MM.1S (cell line): ENCODE results near the gene BTBD1.

ENCODE experiments used
- DNase-seq: peaks from one replicate; pipeline ENCODE4 v3.0.0-alpha.2; 2015
- H2AFZ ChIP-seq: fragments of 300-600 bp; sonication (generic); 2 replicates; pipeline ENCODE4 v1.6.0; 2016; ENCODE audit warnings: antibody characterized with exemption, low read length
- H3F3A ChIP-seq: fragments of 300-600 bp; sonication (generic); 2 replicates; pipeline ENCODE4 v1.6.1; 2016; ENCODE audit warnings: mild to moderate bottlenecking, antibody characterized with exemption, low read length, moderate library complexity, mixed read lengths; ENCODE audit not compliant: insufficient read depth
- H3K27ac ChIP-seq: fragments of 300-600 bp; sonication (generic); 2 replicates; pipeline ENCODE4 v1.5.1; 2016; ENCODE audit warnings: mild to moderate bottlenecking, low read length
- H3K27me3 ChIP-seq: fragments of 300-600 bp; sonication (generic); replicated peaks from 2 replicates; pipeline ENCODE4 v1.6.0; 2016; ENCODE audit warnings: low read length; ENCODE audit not compliant: insufficient read depth
- H3K36me3 ChIP-seq: fragments of 300-600 bp; sonication (generic); replicated peaks from 2 replicates; pipeline ENCODE4 v1.6.1; 2016; ENCODE audit warnings: mild to moderate bottlenecking, low read length, mixed read lengths; ENCODE audit not compliant: insufficient read depth
- H3K4me1 ChIP-seq: fragments of 300-600 bp; sonication (generic); 2 replicates; pipeline ENCODE4 v1.6.1; 2016; ENCODE audit warnings: low read length, mixed read lengths
- H3K4me2 ChIP-seq: fragments of 300-600 bp; sonication (generic); 2 replicates; pipeline ENCODE4 v1.6.0; 2016; ENCODE audit warnings: low read depth, low read length
- H3K4me3 ChIP-seq: fragments of 300-600 bp; sonication (generic); 2 replicates; pipeline ENCODE4 v1.5.1; 2016; ENCODE audit warnings: low read length, mixed read lengths
- H3K79me2 ChIP-seq: fragments of 300-600 bp; sonication (generic); 2 replicates; pipeline ENCODE4 v1.6.1; 2016; ENCODE audit warnings: mixed run types, low read length, mixed read lengths
- H3K9ac ChIP-seq: fragments of 300-600 bp; sonication (generic); 2 replicates; pipeline ENCODE4 v1.6.1; 2016; ENCODE audit warnings: low read length, mixed read lengths
- H3K9me2 ChIP-seq: fragments of 300-600 bp; sonication (generic); replicated peaks from 2 replicates; pipeline ENCODE4 v1.6.1; 2016; ENCODE audit warnings: mild to moderate bottlenecking, low read length, mixed read lengths; ENCODE audit not compliant: insufficient read depth
- H3K9me3 ChIP-seq: fragments of 300-600 bp; sonication (generic); replicated peaks from 2 replicates; pipeline ENCODE4 v1.6.1; 2016; ENCODE audit warnings: mild to moderate bottlenecking, low read length, mixed read lengths; ENCODE audit not compliant: insufficient read depth
- H4K20me1 ChIP-seq: fragments of 300-600 bp; sonication (generic); 2 replicates; pipeline ENCODE4 v1.6.1; 2016; ENCODE audit warnings: mild to moderate bottlenecking, low read length, moderate library complexity, mixed read lengths; ENCODE audit not compliant: insufficient read depth
- EZH2 ChIP-seq: fragments of 300-600 bp; sonication (generic); optimal IDR thresholded peaks from 2 replicates; pipeline ENCODE3; 2017; ENCODE audit warnings: low read depth, mild to moderate bottlenecking, antibody characterized with exemption, low read length, mixed read lengths
- EZH2phosphoT487 ChIP-seq: fragments of 300-600 bp; sonication (generic); IDR thresholded peaks from 2 replicates; pipeline ENCODE4 v1.6.1; 2018; ENCODE audit warnings: antibody characterized with exemption, low read length
- TF ChIP-seq, protein P1 (sequence below): fragments of 300-600 bp; sonication (generic); IDR thresholded peaks from 2 replicates; pipeline ENCODE4 v1.5.1; 2016; ENCODE audit warnings: antibody characterized with exemption, low read length, mixed read lengths

The BTBD1 gene

DNA sequence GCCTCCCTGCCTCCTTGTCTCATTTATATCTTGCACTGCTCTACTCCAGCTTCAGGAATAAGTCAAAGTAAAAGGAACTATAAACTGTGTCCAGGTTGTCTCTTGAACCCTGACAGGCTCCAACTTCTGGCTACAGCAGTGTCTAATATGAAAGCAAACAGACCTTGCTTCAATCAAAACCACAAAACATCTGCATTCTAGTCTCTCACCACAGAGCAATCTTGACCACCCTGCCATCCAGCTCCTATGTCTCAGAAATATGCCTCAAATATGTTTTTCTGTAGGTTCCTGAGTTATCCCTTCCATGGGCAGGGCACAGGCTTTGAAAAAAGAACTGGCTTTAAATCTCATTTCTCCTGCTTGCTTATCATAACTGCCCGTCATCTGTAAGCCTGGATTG, 94.1 kb downstream of the BTBD1 start:
- no peaks in the 10 kb centered on the region for H4K20me1 ChIP-seq
- H2AFZ ChIP-seq = no peak overlapping the region
- H3K9me3 ChIP-seq = no peaks in the 10 kb centered on the region
- H3K27ac ChIP-seq = 0 out of 2 replicates have a peak overlapping the region, but pooled peaks have one; percentile 8
- peaks cover 11% of the 10 kb centered on the region for H3K4me1 ChIP-seq
- no peaks in the 10 kb centered on the region for H3K79me2 ChIP-seq
- peak; percentile 48 for DNase-seq
- no peaks in the 10 kb centered on the region for H3K9me2 ChIP-seq
- H3K4me3 ChIP-seq = no peak overlapping the region
- H3K9ac ChIP-seq = no peak overlapping the region
- no peaks in the 10 kb centered on the region for H3K27me3 ChIP-seq
- no peaks in the 10 kb centered on the region for H3K36me3 ChIP-seq
- peaks cover 5% of the 10 kb centered on the region; the same call in 1 of the 2 replicates for H3F3A ChIP-seq
- H3K4me2 ChIP-seq = no peak overlapping the region
- TF ChIP-seq, protein P1, sequence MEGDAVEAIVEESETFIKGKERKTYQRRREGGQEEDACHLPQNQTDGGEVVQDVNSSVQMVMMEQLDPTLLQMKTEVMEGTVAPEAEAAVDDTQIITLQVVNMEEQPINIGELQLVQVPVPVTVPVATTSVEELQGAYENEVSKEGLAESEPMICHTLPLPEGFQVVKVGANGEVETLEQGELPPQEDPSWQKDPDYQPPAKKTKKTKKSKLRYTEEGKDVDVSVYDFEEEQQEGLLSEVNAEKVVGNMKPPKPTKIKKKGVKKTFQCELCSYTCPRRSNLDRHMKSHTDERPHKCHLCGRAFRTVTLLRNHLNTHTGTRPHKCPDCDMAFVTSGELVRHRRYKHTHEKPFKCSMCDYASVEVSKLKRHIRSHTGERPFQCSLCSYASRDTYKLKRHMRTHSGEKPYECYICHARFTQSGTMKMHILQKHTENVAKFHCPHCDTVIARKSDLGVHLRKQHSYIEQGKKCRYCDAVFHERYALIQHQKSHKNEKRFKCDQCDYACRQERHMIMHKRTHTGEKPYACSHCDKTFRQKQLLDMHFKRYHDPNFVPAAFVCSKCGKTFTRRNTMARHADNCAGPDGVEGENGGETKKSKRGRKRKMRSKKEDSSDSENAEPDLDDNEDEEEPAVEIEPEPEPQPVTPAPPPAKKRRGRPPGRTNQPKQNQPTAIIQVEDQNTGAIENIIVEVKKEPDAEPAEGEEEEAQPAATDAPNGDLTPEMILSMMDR = no peak
- TF ChIP-seq EZH2 (no peak), EZH2phosphoT487 (no peak)

DNA sequence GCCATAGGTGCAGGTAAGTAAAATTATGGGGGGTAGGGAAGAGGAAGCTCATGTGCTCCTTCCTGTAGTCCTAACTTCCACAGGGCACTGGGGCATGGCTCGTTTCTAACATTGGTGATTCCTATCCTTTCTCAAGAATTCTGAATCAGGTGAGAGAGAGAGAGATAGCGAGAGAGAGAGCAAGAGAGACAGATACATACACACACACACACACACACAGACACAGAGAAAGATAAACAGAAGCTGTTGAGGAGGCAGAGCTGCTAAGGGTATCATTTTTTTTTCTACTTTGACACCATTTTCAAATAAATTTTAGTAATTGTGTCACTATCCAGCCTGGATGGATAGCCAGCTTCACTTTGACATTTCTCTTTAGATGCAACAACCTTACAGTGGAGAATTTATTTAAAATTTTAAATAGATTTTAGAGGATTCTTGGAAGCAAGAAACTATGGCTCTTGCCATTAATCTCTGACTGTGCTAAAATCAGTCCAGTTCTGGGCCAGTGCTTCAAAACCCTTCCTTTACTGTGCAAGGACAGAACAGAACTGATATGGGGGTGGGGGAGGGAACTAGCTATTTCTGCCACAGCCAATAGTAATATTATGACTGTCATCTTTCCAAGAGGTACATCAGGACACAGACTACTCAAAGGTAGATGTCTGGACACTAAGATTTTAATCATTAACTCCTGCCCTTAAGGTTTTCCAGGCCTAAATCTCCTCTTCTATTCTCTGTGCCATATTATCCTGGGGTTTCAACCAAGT, 95.7 kb downstream of the BTBD1 start:
- H3F3A ChIP-seq = peaks cover 7% of the 10 kb centered on the region; the same call in 1 of the 2 replicates
- no peaks in the 10 kb centered on the region for H3K9me2 ChIP-seq
- TF ChIP-seq EZH2phosphoT487 (no peak), EZH2 (no peak)
- TF ChIP-seq, protein P1 = no peak

DNA sequence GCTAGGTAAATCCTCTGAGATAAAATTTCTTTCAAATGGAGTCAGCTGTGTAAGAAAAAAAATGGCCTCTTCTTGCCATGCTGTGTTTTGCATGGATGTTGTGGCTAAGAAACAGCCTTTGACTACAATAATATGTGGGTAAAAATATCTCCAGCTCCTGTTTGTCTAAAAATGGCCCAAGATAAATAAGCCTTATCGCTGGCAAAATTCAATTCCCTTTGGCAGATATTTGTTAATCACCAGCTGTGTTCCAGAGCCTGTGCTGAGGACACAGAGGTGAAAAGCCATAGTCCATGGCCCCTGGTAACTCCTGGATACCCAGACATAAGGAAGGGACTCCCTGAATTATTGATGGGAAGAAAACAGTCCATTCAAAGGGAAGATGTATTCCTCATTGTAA, 96.4 kb downstream of the BTBD1 start:
- no peak overlapping the region for H3K4me3 ChIP-seq
- H3K4me1 ChIP-seq = peaks cover 18% of the 10 kb centered on the region
- H3K27me3 ChIP-seq = no peaks in the 10 kb centered on the region
- H3K36me3 ChIP-seq = no peaks in the 10 kb centered on the region
- no peak overlapping the region for H3K27ac ChIP-seq
- H3K9ac ChIP-seq = no peak overlapping the region
- no peaks in the 10 kb centered on the region for H3K9me3 ChIP-seq
- no peak overlapping the region for H2AFZ ChIP-seq
- H3K79me2 ChIP-seq = no peaks in the 10 kb centered on the region
- H3F3A ChIP-seq = peaks cover 8% of the 10 kb centered on the region; the same call in 1 of the 2 replicates
- TF ChIP-seq EZH2phosphoT487 (no peak), EZH2 (no peak)
- TF ChIP-seq, protein P1 = no peak
- H4K20me1 ChIP-seq = no peaks in the 10 kb centered on the region
- DNase-seq = no peak
- no peak overlapping the region for H3K4me2 ChIP-seq
- H3K9me2 ChIP-seq = no peaks in the 10 kb centered on the region

More for the DNA sequence above, 95.7 kb downstream of the BTBD1 start:
- no peak overlapping the region for H2AFZ ChIP-seq
- no peak overlapping the region for H3K4me3 ChIP-seq
- no peaks in the 10 kb centered on the region for H3K27me3 ChIP-seq
- H3K9me3 ChIP-seq = no peaks in the 10 kb centered on the region
- H3K9ac ChIP-seq = no peak overlapping the region
- peaks cover 13% of the 10 kb centered on the region for H3K4me1 ChIP-seq
- no peaks in the 10 kb centered on the region for H3K36me3 ChIP-seq
- H3K79me2 ChIP-seq = no peaks in the 10 kb centered on the region
- no peak overlapping the region for H3K4me2 ChIP-seq
- H3K27ac ChIP-seq = no peak overlapping the region
- DNase-seq = no peak
- H4K20me1 ChIP-seq = no peaks in the 10 kb centered on the region
